ENCODE measurements around the gene ZFAND3.
A peak's percentile ranks its signal among the peaks of the same experiment; 100 is the strongest.

The ZFAND3 gene

DNA sequence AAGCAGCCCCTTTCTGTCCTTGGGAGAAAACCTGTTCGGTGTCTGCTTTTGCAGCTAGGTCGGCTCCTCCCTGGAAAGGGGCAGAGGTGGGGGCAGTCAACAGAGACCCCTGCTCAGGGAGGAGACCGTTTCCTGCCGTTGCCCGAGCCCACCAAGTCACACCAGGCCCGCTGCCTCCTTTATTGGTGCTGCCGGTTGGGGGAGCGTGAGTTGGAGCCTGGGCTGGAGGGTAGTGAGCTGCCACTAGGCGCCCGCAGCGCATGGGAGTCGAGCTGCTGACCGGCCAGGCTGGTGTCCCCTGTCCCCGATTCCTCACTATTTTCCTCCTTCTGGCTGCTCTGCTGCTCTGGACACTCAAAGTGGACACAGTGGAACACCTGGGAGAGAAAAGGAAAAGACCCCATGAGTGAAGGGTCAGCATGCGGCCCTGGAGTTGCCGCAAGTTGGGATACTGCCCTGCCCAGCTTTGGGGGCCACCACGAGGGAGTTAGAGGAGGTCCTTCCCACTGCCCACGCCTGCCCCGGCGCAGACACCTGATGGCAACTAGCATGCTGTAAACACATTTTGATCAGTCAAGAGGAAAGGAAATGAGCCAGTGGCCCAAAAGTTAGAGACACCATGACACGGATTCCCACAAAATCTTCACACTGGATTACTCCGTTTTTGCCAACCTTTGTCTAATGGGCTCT lies 355.4 kb downstream of the ZFAND3 start:
- DNase-seq, result no peak

DNA sequence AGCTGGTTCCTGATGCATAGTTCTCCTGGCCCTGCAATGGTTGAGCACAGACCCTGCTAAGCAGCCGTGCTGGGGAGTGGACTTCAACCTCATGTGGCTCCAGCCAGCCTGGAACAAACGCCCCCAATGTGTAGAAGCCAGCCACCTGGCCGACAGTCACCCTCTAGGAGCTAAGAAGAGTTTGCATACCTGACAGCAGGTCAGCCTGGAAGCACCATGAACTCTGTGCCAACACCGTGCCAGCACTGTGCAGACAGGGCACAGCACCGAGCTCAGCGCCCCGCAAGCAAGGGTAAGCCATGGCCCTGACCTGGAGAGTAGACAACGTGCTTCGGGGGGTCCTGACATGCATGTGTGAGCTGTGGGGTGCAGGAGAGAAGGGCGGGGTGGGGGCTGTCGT lies 356.3 kb downstream of the ZFAND3 start:
- no peak for DNase-seq

DNA sequence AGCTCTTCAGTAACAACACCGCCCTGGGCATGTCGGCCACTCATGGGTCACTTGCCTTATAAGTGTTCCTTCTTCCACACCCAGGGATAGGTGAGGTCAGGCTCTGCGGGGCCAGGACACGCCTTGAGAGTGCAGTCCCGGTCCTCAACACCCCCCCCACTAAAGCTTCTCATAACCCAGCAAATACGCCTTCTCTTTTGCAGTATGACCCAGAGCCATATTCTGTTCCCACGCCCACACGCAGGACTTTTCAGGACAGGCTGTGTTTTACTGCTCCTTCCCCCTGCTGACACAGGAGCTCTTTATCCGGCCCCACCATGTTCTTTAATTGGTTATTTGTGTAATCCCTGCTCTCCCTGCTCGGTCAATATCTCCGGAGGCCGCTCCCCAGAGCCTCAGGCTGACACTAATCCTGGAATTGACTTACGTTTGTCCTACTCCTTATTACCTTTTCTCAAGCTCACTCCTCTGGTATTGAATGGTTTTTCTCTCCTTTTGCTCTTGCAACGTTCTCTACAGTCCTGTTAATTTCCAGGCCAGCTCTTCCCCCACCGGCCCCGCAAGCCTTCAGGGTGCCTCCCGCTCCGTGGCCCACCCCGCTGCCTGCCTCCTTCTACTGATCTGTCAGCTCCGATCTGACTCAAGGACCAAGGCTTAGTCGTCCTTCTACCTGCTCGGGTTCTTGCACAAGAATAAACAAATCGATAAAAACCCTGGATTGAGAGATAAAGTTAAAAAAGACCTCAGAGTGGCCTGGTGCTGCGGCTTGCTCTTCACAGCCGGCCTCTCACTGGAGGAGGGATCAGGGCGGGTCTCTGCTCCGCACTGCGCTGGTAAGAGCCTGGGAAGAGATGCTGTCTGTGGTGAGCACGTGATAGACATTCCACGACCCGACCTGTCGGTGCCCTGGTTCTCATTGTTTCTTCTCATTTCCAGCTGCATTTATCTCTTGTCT lies 357.5 kb downstream of the ZFAND3 start:
- DNase-seq, result no peak

DNA sequence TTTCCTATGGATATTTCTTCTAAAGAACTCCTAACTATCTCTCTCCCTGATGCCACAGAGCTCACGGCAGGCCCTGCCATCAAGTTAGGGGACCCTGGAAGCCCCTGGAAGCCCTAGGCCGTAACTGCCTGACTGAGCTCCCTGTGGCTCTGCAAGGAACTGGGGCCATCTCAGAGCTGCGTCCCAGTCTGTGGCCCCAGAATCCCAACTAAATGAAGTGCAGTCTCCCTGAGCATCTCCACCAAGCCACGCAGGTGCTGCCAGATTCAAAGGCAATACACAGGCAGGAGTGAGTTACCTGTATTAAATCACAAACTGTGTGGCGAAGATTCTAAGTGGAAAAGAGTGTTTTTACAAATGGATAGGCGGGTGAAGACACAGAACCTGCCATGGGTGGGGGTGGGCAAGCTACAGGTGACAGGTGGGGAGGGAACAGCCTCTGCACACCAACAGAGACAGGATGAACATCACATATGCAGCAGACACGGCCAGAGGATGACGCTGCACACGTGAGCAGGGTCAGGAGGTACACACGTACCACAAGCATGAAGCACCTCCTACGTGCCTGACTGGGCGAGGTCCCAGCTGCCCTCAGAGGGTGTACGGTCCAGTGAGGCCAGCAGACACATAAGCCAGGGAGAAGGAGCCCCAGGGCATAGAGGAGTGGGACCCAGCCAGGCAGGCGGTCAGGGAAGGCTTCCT lies 358.5 kb downstream of the ZFAND3 start:
- DNase-seq, result no peak

DNA sequence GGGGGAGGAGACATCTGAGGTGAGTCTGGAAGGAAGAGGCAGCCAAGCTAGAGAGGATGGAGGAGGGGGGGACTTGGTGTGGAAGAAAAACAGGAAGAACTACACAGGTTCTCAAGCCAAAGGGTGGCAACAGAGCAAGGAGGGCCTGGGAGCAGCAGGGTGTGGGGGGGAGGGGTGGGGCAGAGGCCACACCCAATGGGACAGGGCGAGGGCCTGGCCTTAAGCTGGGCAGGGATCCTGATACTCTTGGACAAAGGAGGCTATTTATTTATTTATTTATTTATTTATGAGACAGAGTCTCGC lies 359.0 kb downstream of the ZFAND3 start:
- DNase-seq, result no peak

DNA sequence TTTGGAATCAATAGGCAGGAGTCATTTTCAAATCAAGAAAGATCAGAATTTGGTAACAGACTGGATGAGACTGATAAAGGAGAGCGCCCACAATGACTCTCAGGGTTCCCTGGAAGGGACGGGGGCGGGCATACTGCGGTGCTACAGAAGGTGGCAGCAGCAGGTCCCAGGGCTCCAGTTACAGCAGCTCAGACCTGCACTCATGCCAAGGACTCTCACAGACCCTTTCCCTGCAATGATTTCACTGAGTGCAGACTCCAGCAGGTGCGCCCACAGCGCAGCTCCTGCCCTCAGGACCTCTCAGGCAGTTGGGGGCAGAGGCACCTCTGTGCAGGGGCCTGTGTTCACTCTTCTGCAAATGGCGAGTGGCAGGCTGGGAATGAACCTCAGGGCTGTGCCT lies 359.8 kb downstream of the ZFAND3 start:
- DNase-seq, result no peak

DNA sequence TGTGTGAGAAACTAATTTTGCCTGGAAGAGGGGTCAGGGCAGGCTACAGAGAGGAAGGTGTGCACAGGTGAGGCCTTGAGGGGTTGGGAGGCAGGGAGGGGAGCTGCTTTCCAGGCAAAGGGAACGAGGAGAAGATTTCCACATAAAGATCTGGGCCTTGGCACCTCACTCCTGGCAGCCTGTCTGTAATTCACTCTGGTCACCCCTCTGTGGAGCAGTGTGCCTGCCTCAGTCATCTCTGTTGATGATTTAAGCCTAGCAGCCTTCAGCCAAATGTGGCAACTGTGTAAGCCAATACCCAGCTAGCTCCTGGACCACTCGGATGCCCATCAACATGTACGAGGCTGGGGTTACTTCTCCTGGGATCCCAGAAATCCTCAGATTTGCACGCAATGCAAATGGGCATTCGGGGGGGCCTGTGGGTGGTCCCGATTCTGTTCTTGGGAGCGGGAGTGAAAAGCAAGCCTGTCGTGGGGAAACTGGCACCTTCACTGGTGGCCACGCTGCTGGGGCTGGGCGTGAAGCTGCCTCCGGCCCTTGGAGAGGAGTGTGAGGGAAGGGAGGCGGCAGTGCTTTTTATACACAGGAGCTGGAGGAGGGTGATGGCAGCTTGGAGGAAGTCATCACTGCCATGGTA lies 360.4 kb downstream of the ZFAND3 start:
- DNase-seq, result no peak

DNA sequence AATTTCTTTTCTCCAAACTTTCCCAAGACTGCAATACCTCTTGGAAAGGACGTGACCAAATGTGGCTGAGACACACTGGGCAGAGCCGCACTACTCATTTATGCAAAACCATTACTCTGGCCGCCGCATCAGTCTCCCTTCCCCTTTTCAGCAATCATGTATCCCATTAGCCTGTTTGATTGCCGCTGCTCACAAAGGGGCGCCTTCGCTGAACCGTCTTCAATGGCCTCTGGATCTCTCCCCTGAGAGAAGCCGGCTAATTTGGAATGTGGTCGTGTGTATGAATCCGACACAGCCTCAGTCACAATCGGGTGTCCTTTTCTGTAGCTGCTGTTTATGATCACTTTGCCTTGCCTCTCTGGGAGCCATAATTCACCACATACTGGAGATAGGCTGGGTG lies 361.1 kb downstream of the ZFAND3 start:
- DNase-seq, result no peak

DNA sequence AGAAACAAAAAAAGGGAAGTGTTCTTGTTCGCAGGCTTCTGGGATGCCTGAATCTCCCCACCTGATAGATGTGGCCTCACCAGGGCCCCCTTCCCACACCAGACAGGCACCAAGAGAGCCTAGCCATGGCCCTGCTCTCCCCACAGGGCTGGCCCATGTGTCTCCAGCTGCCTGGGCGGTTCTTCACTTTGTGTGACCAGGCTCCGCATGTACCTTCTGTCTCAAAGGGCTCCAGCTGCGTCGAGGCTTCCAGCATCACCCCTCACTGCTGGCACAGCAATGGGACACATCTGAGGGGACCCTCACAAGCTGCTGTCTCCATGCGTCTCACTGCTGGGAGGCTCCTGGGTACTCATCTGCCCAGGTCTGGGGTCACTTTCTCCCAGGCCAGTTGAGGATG lies 362.9 kb downstream of the ZFAND3 start:
- DNase-seq, result no peak

DNA sequence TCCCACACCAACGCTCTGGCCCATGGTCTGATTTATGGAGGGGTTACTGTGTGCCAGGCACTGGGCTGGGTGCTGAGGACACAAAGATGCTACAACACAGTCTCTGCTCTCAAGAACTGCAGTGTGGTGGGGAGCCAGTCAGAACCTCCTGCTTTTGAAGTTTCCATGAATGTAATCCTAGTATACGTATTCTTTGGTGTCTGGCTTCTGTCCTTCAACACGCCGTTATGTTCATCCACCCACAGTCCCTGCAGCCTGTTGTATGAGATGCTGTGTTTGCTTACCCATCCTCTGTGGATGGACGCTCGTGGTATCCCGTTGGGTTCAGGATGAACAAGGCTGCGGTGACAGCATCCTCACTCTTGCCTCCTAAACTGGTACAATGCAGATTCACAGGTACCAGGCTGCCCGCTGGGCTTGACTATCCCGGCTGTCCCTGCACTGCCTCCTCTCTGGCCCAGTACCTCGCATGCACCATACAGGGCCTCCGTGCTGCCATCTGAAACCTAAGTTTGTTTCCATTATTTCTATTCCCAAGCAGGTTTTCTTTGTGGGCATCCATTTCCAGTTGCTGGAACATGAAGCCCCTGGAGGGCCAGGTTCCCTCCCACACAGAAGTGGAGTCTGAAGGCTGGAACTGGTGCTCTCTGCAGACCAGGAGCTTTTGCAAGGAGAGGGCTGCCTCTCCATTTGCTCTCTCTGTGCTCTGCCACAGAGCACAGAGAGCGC lies 364.5 kb downstream of the ZFAND3 start:
- no peak for DNase-seq

DNA sequence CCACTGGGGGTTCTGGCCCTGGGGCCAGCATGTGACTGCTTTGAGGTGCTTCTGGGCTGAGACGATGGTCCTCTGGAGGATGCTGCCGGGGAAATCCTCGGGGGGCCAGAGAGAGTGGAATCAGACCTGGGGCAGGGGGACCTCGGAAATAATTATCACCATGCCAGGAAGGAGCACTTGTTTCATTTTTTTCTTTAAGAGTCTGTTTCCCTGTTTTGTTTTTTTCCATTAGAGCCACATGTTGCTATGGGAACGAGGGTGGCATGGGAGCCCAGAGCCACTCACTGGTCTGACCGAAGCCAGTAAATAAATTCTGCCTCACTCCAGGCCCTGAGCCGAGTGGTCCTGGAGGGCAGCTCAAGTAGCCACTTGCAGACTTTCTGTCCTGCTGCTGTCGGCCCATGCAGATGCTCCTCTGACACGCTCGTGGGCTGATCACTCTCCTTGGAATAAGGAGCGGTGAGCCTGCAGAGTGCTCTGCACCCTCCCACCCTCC lies 365.1 kb downstream of the ZFAND3 start:
- DNase-seq, result no peak

DNA sequence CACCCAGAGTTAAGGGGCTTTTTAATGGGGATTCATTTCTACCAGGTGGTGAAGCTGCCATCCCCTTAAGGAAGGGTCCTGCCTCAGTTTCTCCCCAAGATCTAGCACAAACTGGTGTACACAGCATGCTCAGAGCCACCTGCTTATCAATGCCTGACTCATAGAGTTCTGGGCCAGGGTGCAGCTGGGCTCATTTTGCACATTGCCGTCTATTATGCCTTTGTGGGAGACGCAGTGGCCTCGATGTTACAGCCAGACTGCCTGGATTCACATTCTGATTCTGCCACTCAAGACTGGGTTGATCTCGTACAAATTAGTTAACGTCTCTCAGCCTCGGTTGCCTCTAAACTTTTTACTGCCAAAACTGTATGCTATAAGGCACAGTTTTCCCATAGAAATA lies 365.7 kb downstream of the ZFAND3 start:
- no peak for DNase-seq

DNA sequence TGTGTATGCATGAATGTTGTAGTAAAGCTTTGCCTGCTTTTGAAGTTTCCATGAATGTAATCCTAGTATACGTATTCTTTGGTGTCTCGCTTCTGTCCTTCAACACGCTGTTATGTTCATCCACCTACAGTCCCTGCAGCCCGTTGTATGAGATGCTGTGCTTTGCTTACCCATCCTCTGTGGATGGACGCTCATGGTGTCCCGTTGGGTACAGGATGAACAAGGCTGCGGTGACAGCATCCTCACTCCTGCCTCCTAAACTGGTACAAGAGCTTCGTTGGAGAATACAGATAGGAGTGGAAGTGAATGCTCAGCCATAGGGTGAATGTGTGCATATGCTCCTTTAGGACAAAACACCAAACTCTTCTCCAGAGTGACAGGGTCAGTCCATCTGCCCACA lies 366.2 kb downstream of the ZFAND3 start:
- DNase-seq, result no peak

DNA sequence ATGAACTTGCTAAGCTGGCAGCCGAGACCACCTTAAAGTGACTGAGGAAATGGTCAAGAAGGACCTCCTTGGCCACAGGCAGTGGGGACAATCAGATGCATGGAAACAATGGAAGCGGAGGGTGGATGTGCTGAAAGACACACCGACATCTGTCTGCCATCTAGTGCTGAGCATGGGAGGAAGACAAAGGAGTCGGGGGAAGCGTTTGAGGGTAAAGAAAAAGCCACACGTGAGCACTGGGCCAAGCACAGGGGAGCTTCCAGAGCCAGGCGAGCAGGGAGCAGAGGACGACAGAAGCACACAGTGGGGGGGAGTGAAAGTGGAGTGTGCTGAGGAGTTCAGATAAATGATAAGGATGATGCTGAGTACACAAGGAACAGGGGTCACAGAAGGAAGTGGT lies 367.8 kb downstream of the ZFAND3 start:
- peak; percentile 38 for DNase-seq

DNA sequence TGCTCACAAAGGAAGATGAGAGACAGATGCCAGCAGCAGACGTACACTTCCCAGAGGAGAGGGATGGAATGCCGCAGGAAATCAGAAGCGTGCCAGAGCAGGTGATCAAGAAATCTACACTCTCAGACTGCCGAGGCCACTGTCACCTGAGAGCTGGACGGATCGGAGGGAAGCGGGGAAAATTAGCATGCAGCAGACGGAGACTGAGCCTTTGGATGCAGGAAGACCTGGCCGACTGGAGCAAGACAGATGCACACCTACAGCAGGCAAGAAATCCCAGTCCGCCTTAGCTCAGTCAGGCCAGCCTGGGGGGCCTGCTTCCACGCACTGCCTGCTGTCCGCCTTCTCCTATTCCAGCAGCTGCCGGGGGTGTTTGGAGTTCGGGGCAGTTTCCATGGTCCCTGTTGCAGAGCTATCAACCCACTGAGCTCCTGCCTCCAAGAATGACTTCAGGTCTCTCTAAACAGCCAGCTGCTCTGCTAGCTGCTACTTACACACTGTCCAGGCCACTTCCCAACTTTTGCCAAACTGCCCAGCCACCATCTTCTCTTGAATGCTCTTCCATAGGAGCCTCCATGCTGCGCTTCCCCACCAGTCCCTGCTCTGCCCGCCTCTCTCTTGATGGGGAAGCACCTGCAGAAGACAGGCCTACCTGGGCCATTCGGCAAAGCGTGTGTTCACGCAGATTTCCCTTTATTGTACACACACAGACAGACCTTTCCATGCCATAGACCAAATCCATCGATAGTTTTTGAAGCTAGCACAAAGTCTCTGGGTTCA lies 368.5 kb downstream of the ZFAND3 start:
- DNase-seq, result peak; percentile 81

DNA sequence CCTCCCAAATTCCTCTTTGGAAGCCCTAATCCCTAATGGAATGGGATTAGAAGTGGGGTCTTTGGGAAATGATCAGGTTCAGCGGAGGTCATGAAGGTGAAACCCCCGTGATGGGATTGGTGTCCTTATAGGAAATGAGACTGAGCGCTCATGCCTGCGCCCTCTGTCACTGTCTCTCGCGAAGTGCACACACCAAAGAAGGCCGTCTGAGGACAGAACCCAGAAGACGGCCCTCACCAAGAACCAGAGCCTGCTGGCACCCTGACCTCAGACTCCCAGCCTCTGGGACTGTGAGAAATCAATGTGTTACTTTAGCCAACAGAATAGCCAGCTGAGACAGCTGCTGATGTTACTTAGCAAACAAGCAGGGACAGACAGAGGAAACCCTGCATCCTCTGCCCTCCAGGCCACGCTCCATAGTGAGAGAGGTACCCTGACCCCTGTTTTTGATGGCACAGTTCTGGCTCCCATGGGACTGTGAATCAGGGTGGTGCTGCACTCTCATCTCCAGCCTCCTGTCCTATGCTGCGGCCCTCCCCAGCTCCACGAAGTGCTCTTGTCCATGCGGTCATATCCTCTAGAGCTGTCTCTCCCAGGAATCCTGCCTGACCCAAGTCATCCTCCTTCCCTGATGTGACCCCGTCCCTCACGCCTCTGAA lies 369.3 kb downstream of the ZFAND3 start:
- no peak for DNase-seq

DNA sequence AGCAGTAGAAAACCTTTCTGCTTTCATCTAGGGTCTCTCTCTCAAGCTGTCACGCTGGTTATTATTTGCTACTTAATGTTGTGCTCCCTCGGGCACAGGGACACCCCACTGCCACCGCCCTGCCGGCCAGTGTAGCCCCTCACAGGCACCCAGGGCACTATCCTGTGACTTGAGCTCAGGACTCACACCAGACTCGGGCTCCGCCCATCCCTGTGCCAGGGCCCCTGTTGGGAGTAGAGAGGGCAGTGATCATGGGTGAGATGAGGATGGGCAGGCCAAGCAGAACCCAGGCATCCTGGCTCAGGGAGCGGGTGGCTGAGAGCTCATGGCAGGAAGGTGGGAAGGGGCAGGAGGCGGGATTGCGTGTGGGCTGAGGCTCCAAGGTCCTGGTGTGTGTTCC lies 371.9 kb downstream of the ZFAND3 start:
- no peak for DNase-seq

DNA sequence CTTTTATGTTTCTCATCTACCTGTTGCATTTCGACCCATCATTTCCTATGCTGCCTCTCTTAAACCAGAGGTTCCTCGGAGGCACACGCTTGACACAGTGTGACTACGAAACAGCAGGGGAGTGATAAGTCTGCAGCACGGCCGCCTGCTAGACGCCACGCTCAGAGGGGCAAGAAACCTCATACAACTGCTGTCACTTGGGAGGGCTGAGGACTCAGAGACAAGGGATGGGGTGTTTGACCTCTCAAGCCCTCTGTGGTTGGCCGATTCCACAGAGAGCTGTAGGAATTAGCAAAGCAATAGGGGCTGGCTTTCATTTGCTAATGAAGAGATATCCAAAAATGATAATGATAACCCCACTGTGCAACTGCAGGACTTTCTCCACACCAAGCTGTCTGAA lies 372.5 kb downstream of the ZFAND3 start:
- DNase-seq, result no peak

DNA sequence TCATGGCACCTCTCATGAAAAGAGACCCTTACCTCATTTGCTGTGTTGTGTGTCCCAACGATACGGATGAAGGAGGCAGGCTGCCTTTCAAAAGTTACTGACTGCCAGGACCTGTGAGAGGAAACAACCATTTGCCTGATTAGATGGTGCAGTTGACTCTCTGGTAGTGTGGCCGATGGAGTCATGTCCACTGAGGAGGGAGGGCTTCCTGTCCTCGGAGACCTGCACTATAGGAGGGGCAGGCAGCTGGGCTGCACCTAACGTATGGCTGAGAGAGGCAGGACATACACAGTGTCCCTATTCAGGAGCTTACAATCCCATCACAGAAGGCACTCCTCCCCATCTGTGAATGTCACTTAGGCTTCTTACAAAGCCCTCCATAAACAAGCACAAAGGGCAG lies 373.0 kb downstream of the ZFAND3 start:
- no peak for DNase-seq

DNA sequence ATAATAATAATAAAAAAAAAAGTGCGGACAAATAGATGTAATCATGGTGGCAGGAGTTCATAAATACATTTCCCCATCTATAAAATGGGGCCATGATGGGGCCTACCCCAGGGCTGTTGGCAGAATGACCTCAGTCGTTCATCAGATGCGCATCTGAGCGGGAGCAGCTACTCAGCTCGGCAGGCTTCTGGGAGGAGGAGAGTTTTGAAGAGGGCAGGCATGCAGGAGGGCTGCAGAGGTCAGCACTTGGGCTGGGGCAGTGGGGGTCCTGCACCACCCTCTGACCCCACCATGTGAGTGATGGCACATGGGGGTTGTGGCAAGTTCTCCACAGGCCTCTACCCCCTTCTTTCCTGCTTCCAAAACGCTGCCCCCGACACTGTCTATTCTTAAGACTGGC lies 373.5 kb downstream of the ZFAND3 start:
- DNase-seq, result no peak

Measured in NCI-H2171 (cell line).